ENCODE data around the gene CANX. TPM values are rescaled to one million over a fixed set of nuclear protein-coding genes. Genes with fewer than 3 reads are reported as not detected.
"Not testable (repeated sequence)": the region's sequence is repeated elsewhere in the genome, so short reads cannot be mapped to it uniquely, and the experiment has no call there.

CANX gene
- total RNA-seq, 1 experiment from 2014 or later: 621 TPM

- in situ Hi-C loops (cut with HindIII; ENCODE audit: low pct_unique_long_range_greater_than_20kb, low sequenced_read_pairs): no loop called here
- DNase-seq (ENCODE audit: low read depth, low spot score): no peak
Observed at GRCh38 chr5:179696603-179697002, 2.2 kb upstream of the CANX start.

GRCh38 chr5:179697108-179697507, 1.7 kb upstream of the CANX start:
- in situ Hi-C loops (cut with HindIII; ENCODE audit: low pct_unique_long_range_greater_than_20kb, low sequenced_read_pairs): no loop called here
- no peak for DNase-seq (ENCODE audit: low read depth, low spot score)

- DNase-seq (ENCODE audit: low read depth, low spot score); in situ Hi-C loops (cut with HindIII; ENCODE audit: low pct_unique_long_range_greater_than_20kb, low sequenced_read_pairs): not testable (repeated sequence)
Observed at GRCh38 chr5:179697543-179697942, 1.2 kb upstream of the CANX start.

GRCh38 chr5:179697993-179698934, 503 bp upstream of the CANX start:
- DNase-seq (ENCODE audit: low read depth, low spot score): peak; percentile 99
- in situ Hi-C loops (cut with HindIII; ENCODE audit: low pct_unique_long_range_greater_than_20kb, low sequenced_read_pairs): no loop called here

GRCh38 chr5:179699616-179700237, 960 bp downstream of the CANX start:
- DNase-seq (ENCODE audit: low read depth, low spot score): peak; percentile 46
- in situ Hi-C loops (cut with HindIII; ENCODE audit: low pct_unique_long_range_greater_than_20kb, low sequenced_read_pairs): no loop called here

GRCh38 chr5:179700401-179700918, 1.7 kb downstream of the CANX start:
- DNase-seq (ENCODE audit: low read depth, low spot score): no peak
- in situ Hi-C loops (cut with HindIII; ENCODE audit: low pct_unique_long_range_greater_than_20kb, low sequenced_read_pairs): no loop called here

- in situ Hi-C loops (cut with HindIII; ENCODE audit: low pct_unique_long_range_greater_than_20kb, low sequenced_read_pairs): no loop called here
- no peak for DNase-seq (ENCODE audit: low read depth, low spot score)
Observed at GRCh38 chr5:179716286-179716685, 17.5 kb downstream of the CANX start.

- no peak for DNase-seq (ENCODE audit: low read depth, low spot score)
- in situ Hi-C loops (cut with HindIII; ENCODE audit: low pct_unique_long_range_greater_than_20kb, low sequenced_read_pairs): no loop called here
Observed at GRCh38 chr5:179720222-179720621, 21.5 kb downstream of the CANX start.

- in situ Hi-C loops (cut with HindIII; ENCODE audit: low pct_unique_long_range_greater_than_20kb, low sequenced_read_pairs): no loop called here
Observed at GRCh38 chr5:179724163-179724562, 25.4 kb downstream of the CANX start.

GRCh38 chr5:179727106-179727505, 28.3 kb downstream of the CANX start:
- in situ Hi-C loops (cut with HindIII; ENCODE audit: low pct_unique_long_range_greater_than_20kb, low sequenced_read_pairs): no loop called here
- no peak for DNase-seq (ENCODE audit: low read depth, low spot score)

More at GRCh38 chr5:179724163-179724562, 25.4 kb downstream of the CANX start:
- DNase-seq (ENCODE audit: low read depth, low spot score): no peak

- no peak for DNase-seq (ENCODE audit: low read depth, low spot score)
- in situ Hi-C loops (cut with HindIII; ENCODE audit: low pct_unique_long_range_greater_than_20kb, low sequenced_read_pairs): no loop called here
Observed at GRCh38 chr5:179729303-179729702, 30.5 kb downstream of the CANX start.

- in situ Hi-C loops (cut with HindIII; ENCODE audit: low pct_unique_long_range_greater_than_20kb, low sequenced_read_pairs): no loop called here
- no peak for DNase-seq (ENCODE audit: low read depth, low spot score)
Observed at GRCh38 chr5:179729727-179730126, 31.0 kb downstream of the CANX start.

- no peak for DNase-seq (ENCODE audit: low read depth, low spot score)
- in situ Hi-C loops (cut with HindIII; ENCODE audit: low pct_unique_long_range_greater_than_20kb, low sequenced_read_pairs): no loop called here
Observed at GRCh38 chr5:179730356-179730755, 31.6 kb downstream of the CANX start.

- in situ Hi-C loops (cut with HindIII; ENCODE audit: low pct_unique_long_range_greater_than_20kb, low sequenced_read_pairs): no loop called here
- DNase-seq (ENCODE audit: low read depth, low spot score): peak; percentile 71
Observed at GRCh38 chr5:179730852-179731251, 32.1 kb downstream of the CANX start.

- DNase-seq (ENCODE audit: low read depth, low spot score): no peak
- in situ Hi-C loops (cut with HindIII; ENCODE audit: low pct_unique_long_range_greater_than_20kb, low sequenced_read_pairs): no loop called here
Observed at GRCh38 chr5:179731791-179732411, 33.1 kb downstream of the CANX start.

GRCh38 chr5:179732412-179732917, 33.7 kb downstream of the CANX start, which contains the start of gene MAML1:
Gene MAML1, plus strand, starts transcription at chr5:179732822. Its CDS starts 291 bp downstream, at chr5:179733113.
- in situ Hi-C loops (cut with HindIII; ENCODE audit: low pct_unique_long_range_greater_than_20kb, low sequenced_read_pairs): no loop called here
- peak; percentile 98 for DNase-seq (ENCODE audit: low read depth, low spot score)

GRCh38 chr5:179732918-179733771, 34.4 kb downstream of the CANX start:
- in situ Hi-C loops (cut with HindIII; ENCODE audit: low pct_unique_long_range_greater_than_20kb, low sequenced_read_pairs): no loop called here
- DNase-seq (ENCODE audit: low read depth, low spot score): peak; percentile 17
